Left hindlimb (tissue), 1 donor: Measurements from ENCODE around the gene FAM20A.
"Not testable (repeated sequence)": the region's sequence is repeated elsewhere in the genome, so short reads cannot be mapped to it uniquely, and the experiment has no call there.

Source experiments
- DNase-seq: peaks from one replicate; pipeline ENCODE4 v3.0.0-alpha.2; 2018

The FAM20A gene

DNA sequence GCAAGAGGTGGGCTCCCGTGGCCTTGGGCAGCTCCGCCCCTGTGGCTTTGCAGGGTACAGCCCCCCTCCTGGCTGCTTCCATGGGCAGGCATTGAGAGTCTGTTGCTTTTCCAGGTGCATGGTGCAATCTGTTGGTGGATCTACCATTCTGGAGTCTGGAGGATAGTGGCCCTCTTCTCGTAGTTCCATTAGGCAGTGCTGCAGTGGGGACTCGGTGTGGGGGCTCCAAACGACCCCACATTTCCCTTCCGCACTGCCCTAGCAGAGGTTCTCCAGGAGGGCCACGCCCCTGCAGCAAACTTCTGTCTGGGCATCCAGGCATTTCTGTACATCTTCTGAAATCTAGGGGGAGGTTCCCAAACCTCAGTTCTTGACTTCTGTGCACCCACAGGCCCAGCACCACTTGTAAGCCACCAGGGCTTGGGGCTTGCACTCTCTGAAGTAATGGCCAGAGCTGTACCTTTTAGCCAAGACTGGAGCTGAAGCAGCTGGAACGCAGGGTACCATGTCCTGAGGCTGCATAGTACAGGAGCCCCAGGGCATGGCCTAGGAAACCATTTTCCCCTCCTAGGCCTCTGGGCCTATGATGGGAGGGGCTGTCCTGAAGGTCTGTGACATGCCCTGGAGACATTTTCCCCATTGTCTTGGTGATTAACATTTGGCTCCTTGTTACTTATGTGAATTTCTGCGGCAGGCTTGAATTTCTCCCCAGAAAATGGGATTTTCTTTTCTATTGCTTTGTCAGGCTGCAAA, 82.9 kb downstream of the FAM20A start:
- no peak for DNase-seq

DNA sequence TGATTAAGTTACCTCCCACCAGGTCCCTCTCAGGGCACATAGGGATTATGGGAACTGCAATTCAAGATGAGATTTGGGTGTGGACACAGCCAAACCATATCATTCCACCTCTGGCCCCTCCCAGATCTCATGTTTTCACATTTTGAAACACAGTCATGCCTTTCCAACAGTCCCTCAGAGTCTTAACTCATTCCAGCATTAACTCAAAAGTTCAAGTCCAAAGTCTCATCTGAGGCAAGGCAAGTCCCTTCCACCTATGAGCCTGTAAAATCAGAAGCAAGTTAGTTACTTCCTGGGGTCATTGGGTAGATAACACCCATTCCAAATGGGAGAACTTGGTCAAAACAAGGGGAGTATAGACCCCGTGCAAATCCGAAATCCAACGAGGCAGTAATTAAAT, 83.6 kb downstream of the FAM20A start:
- DNase-seq: not testable (repeated sequence)

DNA sequence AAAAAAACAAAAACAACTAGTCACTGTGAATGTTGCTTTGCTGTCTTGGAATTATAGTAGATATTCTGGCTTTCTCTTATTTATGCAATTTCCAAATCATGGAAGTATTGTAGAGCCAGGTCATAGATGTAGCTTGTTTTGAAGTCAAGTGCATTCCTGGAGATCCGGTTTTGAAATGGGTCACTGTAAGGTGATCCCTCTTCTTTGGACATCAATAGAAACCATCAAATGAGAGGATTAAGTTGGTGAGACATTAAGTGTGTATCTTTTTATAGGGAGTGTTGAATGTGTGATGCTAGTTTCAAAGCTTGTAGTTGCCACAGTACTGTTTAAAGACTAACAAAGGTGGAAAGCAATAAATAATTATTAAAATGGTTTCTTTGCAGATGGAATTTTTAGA, 84.4 kb downstream of the FAM20A start:
- no peak for DNase-seq

DNA sequence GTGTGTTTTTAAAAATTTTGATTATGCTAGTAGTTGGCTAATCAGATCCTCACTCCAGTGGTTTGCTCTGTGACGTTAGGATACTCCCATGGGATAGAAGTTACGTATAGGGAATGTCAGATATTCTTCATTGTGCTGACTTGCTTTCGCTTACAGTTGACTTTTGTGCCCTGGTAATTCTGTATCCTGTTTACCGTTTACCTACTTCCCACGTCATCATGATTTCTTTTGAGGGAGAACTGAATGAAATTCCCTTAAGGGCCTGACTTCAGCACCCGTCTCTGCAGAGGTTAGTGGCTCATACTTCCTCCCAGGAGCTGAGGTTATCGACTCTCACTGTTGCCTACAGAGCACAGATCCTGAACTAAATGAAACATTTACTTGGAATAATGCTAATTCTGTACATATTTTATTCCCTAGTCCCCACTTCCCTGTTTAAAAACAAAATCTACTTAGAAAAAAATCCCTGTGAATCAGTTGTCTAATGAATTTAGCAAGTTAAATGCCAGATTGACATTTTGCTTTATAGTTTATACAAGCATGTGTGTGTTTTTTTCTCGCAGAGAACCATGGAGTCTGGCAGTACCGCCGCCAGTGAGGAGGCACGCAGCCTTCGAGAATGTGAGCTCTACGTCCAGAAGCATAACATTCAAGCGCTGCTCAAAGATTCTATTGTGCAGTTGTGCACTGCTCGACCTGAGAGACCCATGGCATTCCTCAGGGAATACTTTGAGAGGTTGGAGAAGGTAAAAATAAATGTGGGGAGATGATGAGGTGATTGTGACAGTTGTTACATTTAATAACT, 86.1 kb downstream of the FAM20A start:
- DNase-seq: no peak

DNA sequence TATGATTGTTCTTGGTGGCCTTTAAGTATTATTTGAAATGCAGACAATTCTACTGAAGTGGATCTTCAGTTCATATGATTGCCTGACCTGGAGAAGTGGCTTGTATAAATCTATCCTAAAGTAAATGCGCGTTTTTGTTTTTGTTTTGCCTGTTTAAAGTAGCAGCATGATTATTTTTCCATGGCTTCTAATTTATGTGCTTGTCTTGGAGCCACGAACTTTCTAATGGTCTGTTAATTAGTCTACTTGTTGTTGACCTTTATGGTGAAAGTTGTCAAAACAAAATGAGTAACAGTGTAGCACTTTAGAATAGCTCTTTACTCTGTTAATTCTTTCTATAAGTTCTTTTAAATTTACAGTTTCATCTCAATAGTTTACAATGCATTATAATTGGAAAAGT, 87.2 kb downstream of the FAM20A start:
- no peak for DNase-seq

DNA sequence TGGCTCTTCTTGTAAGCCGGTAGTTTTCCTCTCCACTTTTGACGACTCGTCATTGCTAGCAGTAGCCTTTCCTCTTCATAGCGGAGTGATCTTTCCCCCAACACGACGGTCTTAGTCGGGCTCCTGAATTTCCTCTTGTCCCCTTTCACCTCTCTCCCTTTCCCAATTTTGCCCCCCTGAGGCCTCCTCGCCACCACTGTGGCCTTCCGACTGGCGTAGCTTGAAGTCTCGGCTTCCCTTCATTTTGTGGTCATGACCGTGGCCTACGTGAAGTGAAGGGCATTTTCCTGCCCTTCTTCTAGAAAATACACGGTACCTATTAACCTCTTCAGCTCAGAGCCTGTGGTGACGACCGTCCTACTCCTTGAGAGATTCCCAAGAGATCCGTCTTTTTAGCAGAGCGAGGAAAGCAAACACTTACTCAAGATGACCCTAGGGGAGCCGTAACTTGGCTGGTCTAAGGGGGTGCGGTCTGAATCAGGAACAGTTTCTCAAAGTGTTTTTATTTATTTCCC, 88.2 kb downstream of the FAM20A start:
- DNase-seq: peak; percentile 66

DNA sequence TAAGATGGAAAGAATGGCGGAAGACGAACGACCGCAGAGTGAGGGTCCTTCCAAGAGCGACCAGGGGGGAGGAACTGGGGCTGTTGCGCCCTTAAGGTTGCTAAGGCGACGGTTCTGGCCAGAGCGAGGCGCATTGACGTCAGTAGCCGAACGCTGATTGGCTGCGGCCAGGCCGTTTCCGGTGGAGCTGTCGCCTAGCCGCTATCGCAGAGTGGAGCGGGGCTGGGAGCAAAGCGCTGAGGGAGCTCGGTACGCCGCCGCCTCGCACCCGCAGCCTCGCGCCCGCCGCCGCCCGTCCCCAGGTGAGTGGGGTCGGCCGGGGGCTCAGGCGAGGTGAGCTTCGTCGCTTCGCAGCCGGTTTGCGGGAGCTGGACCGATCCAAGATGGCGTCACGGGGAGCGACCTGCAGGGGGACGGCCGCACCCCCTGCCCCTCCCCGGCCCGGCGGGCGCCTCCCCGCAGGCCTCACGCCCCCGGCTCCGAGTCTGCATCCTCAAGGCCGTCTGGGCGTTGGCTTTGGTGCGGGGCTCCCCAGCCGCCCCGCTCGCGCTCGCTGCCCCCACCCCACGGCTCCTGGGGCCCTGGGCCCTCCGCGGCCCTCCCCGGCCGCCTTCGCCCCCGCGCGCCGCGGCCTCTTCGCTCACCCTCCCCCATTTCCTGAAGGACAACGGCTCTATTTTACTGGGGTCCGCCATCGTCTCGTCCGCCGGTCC, 88.8 kb downstream of the FAM20A start, which contains the start of gene PRKAR1A:
Gene PRKAR1A (plus strand): TSS at position 184 of the 713 bp plus-strand sequence. CDS start 2,970 bp downstream, outside the sequence.
- DNase-seq: peak; percentile 98

DNA sequence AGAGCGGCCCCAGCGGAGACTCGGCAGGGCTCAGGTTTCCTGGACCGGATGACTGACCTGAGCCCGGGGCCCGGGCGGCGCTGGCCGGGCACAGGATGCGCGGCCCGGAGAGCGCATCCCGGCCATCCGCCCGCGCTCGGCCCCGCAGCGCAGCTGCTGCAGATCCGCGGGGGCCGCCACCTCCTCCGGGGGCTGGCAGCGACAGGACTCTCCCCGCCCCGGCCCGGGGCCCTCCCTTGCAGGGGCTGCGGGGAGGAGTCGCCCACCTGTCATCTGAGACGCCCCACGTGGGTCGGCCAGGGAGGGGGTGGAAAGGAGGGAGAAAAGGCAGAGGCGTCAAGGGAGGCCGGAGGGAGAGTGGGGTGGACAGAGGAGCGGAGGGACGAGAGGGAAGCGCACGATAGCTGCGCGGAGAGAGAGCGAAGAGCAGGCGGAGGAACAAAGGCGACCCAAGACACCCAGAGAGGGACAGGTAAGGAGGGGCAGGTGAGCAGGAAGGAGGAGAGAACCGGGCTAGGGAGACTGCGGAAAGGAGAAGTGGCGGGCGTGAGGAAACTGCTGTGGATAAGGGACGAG, 89.4 kb downstream of the FAM20A start:
- DNase-seq: peak; percentile 93

DNA sequence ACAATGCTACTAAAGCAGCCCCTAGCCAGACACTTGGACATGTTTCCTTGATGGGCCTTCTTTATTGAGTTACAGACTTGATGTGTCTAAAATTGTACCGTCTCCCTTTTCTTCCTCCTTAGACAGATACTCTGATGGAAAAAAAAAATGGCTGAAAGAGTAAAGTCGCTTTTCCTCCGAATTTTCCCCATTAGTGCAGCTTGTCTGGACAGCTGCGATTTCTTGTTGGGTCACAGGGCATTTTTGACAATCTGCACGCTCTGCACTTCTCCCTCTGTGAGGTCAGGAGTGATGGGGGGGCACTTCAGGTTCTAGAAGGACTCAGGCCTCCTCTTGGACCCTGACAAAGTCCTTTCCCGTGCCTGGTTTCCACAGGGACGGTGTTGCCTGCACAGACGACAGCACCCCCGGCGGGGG, 89.9 kb downstream of the FAM20A start:
- DNase-seq: no peak

DNA sequence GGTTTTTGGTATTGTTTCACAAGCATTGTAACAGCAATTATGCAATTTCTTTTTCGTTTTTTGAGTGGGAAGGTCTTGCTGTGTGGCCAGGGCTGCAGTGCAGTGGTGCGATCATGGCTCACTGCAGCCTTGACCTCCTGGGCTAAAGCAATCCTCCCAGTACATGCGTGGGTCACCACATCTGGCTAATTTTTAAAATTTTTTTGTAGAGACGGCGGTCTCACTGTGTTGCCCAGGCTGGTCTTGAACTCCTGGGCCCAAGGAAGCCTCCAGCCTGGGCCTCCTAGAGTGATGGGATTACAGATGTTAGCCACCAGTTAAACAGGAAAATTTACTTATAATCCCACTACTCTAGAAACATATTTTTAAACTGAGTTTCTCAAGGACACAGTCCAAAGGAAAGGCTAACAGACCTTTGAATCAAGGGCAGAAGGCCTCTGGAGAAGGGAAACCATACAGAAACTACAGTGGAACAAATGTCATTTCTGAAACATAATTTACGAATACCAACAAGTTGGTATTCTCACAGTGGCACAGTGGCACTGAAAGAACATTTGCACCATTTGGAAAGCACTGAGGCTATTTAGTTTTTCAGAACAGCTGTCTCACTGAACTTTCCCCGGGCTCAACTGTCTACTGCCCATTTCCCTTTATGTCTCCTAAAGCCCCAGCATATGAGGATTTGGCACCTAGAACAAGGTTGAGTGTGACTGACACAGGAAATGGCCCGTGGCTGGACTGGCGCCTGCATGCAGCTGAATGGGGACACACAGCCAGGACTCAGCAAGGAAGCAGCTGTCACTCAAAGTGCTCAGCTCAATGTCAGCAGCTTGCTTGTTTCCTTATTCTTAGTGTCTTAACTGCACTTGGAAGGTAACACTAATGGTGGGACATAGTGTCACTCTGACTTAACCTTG, 91.8 kb downstream of the FAM20A start:
- peak; percentile 54 for DNase-seq

DNA sequence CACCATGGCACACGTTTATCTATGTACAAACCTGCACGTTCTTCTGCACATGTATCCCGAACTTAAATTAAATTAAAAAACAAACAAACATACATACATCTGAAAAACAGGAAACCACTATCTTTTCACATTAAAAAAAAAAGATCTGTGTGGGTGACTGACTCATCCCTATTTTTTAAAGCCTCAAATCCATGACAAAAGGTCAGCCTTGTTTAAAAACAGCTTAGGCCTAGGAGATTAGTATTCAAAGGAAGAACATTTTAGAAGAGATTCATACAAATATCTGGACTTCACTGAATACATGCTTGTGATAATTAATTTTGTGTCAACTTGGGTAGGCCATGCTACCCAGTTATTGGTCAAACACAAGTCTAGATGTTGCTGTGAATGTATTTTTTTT, 93.6 kb downstream of the FAM20A start:
- DNase-seq: no peak

DNA sequence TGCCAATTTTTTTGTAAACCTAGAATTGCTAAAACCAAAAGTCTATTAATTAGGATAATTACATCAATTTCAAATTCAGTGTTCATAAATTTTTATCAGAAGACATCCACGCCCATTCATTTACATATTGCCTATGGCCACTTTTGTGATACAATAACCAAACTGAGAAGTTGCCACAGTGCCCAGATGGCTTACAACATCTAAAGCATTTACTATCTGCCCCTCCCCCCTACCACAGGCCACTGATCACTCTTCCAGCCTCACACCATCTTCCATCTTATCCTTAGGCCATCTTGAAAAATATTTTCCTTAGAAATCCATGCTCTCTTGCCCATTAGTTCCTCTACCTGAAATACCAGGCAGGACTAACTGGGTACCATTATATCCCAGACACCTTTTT, 95.2 kb downstream of the FAM20A start:
- DNase-seq: no peak

DNA sequence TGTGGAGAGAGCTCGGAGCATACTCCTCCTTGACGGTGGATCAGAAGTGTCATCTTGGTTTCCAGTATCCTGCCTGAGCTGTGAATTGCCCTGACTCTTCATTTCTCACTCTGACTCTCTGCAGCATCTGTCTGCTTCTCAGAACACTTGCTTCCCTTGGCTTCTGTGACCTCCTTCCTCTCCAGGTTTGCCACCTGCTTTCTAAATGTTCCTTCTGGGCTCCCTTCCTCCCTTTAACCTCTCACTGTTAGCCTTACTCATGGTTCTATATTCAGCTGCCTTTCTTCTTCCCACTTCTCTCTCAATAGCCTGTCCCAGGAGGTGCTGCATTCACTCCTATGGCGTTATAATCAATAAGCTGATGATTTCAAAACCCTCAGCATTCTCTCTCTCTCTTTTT, 100.1 kb downstream of the FAM20A start:
- no peak for DNase-seq

DNA sequence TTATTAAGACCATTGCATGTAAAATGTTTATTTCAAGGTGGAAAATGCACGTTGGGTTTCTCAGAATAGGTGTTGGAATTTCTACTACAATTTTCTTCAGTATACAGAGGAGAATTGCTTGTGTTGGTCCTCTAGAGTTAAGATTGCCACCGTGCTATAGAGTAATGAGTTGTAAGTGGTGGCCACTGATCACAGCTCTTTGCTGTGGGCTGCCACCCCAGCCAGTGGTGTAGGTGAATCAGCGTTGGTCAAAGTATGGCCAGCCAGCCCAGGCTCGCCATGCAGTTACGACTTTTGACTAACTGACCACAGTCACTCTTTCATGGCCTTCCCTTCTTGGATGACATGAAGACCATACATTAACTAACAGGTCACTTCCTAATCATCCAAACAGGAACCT, 101.6 kb downstream of the FAM20A start:
- no peak for DNase-seq

DNA sequence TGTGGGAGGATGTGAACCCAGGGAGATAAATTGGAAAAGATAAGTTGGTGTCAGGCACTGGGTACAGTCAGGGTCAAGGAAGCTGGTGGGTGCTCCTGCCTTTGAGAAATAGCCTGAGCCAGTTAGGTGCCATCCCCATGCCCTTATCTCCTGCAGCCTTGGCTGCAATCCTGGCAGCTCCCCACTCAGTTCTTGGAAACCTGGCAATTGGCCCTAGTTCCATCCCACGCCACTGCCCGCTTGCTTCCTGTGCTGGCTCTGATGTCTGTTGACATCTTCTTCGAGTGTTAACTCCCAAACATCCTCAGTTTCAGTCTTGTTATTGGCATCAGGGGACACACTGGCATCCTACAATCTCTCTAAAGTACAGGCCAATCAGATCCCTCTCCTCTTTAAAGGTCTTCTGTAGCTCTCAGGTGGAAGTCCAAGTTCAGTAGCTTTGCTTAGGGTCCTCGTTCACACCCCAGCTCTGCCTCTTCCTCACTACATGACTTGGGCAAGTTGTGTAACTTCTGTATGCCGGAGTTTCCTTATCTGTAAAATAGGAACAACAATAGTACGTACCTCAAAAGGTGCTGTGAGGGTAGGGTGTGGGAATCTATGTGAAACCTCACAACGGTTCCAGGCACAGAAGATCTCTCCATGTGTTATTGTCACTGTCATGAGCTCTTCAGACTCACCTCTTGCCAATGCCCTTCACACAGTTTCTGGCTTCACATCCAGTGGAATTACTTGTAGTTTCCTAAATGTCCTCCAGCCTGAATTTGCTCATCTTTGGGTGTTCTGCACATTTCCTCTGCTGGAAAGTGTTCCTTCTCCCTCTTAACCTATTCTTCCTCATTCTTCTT, 102.5 kb downstream of the FAM20A start:
- no peak for DNase-seq

DNA sequence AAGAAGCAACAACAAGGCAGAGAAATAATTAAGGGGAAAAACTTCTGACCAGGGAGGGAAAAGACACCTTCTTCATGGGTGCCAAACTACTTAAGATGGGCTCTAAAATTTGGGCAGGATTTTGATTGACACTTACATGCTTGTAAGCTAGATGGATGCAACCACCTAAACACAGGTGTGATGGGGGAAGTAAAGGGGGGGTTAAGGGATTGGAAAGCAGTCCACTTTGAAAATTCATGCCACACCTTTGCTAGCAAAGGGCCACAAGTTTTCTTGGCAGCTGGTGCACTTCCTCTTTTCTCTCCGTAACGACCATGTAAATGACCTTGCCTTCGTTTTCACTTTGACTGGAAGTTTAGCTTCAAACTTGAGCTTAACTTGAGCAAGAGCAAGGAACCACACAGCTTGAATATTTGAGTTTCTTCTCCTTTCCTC, 103.3 kb downstream of the FAM20A start:
- no peak for DNase-seq

DNA sequence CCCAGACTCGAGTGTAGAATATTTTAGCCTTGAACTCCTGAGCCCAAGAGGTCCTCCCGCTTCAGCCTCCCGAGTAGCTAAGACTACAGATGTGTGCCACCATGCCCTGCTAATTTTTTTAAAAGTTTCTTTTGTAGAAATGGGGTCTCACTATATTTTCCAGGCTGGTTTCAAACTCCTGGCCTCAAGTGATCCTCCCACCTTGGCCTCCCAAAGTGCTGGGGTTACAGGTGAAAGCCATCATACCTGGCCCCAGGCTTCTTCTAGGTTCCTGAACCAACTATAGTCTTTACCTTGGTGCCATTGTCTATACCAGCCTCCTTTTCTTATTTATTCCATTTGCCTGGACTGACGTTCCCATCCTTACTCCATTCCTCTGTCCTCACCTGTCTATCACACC, 106.1 kb downstream of the FAM20A start:
- DNase-seq: no peak

DNA sequence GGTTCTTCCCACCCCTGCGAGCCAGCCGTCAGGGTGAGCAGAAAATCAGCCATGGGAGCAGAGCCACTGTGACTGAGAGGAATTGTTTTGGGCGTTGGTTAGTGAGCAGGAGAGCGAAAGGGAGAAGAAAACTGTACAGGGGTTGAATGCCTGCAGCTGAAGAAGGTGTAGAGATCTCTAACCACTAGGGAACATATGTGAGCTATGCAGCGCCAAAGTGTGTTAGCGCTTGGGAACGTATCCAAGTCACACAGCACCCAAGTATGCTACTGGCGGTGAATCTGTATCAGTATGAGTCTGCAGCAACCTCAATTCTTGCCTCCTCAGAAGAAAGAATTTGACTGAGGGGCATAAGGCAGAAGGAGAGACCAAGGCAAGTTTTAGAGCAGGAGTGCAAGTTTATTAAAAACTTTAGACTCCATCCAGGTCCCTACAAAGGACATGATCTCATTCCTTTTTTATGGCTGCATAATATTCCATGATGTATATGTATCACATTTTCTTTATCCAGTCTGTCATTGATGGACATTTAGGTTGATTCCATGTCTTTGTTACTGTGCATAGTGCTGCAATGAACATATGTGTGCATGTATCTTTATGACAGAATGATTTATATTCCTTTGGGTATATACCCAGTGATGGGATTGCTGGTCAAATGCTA, 108.6 kb downstream of the FAM20A start:
- DNase-seq: not testable (repeated sequence)

DNA sequence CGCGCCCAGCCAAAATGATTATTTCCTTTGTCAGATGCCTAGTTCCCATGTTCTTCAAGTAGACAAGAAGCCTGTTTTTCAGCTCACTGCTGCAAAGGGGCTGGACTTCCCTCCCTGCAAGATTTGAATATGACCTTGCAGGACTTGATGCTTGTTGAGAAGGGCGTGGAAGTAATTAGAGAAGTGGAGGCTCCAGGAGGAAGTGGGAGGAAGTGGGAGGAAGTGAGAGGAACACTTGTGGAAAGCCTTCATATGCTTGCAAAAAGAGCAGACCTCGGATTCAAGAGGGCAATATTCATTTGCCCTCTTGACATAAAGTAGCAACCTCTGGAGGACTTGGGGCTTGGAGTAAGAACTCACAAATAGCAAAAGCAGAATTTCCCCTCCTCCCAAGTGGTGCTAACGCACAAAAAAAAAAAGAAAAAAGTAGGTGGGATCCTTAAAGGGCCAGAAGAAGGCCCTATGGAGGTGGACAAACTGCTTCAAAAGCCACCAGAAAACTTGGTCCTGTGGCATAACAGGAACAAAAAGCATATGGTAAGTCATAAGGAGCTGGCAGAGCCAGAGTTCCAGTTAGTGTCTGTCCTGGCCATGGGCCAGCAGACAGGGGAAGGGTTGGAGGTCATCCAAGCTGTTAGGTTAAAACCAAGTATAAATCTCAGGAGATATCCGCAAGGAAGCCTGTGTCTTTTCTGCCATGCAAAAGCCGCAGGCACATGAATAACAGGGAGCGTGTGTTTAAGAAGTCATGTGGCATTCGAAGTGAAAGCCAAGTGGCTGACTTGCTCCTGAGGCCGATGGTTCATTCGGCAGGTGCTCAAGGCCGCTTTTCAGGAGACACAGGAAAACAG, 109.6 kb downstream of the FAM20A start:
- no peak for DNase-seq
